HEK293 (cell line): ENCODE results near the gene TOR1A.

Experiments used
- CTCF ChIA-PET: fragments of 350-600 bp; formaldehyde crosslinking; extraction: SDS; loops from one replicate; lab custom pipeline; 2021; ENCODE audit warnings: antibody characterized with exemption; lab: Yijun Ruan, JAX
- POLR2A ChIA-PET: fragments of 300-600 bp; formaldehyde crosslinking; extraction: SDS; loops from one replicate; lab custom pipeline; 2020; ENCODE audit warnings: antibody characterized with exemption, inconsistent platforms; lab: Yijun Ruan, JAX
- H3K27ac ChIP-seq: fragments of 200-500 bp; sonication (Bioruptor generic); 2 replicates; pipeline ENCODE4 v1.5.1; 2014; ENCODE audit warnings: low read depth, low read length, control low read depth, inconsistent platforms; ENCODE audit errors: extremely low read depth
- H3K36me3 ChIP-seq, 2 experiments: fragments of 200-500 bp in 1 of 2; sonication (Bioruptor generic) in 1 of 2; 1 replicate in 1 of 2; 2 replicates in 1 of 2; pipeline ENCODE4 v1.5.1; 2014 to 2017; ENCODE audit warnings: inconsistent platforms in 2 of 2, low read length in 2 of 2; ENCODE audit not compliant: control insufficient read depth in 2 of 2, insufficient read depth in 1 of 2
- H3K4me1 ChIP-seq: fragments of 200-500 bp; sonication (Bioruptor generic); 2 replicates; pipeline ENCODE4 v1.5.1; 2014; ENCODE audit warnings: mild to moderate bottlenecking, low read length, inconsistent platforms; ENCODE audit not compliant: control insufficient read depth, insufficient read depth
- H3K4me3 ChIP-seq: 2 replicates; pipeline ENCODE4 v1.5.1; 2011; ENCODE audit warnings: low read depth, mild to moderate bottlenecking, control low read depth, low read length, moderate library complexity
- H3K9me3 ChIP-seq: fragments of 200-500 bp; sonication (Bioruptor generic); 2 replicates; pipeline ENCODE4 v1.5.1; 2014; ENCODE audit warnings: low read depth, low read length, inconsistent platforms; ENCODE audit not compliant: control insufficient read depth, insufficient read depth
- BCL11B ChIP-seq: fragments of 450-650 bp; formaldehyde crosslinking; IDR thresholded peaks from 2 replicates; pipeline ENCODE4 v1.5.1; 2016; ENCODE audit warnings: low read depth, missing biosample characterization, missing genetic modification characterization
- GLIS1 ChIP-seq: fragments of 450-650 bp; formaldehyde crosslinking; IDR thresholded peaks from 2 replicates; pipeline ENCODE4 v1.5.1; 2016; ENCODE audit warnings: missing biosample characterization, missing genetic modification characterization
- PRDM1 ChIP-seq: fragments of 450-650 bp; formaldehyde crosslinking; IDR thresholded peaks from 2 replicates; pipeline ENCODE4; 2016; ENCODE audit warnings: missing biosample characterization, missing genetic modification characterization
- RBAK ChIP-seq: fragments of 450-650 bp; formaldehyde crosslinking; IDR thresholded peaks from 2 replicates; pipeline ENCODE4 v1.5.1; 2016; ENCODE audit warnings: missing biosample characterization, missing genetic modification characterization
- SALL2 ChIP-seq: fragments of 450-650 bp; formaldehyde crosslinking; IDR thresholded peaks from 2 replicates; pipeline ENCODE4 v1.5.0; 2017; ENCODE audit warnings: missing biosample characterization, mild to moderate bottlenecking, missing genetic modification characterization, borderline replicate concordance
- SCRT2 ChIP-seq: fragments of 450-650 bp; formaldehyde crosslinking; IDR thresholded peaks from 2 replicates; pipeline ENCODE4 v1.5.1; 2016; ENCODE audit warnings: missing biosample characterization, missing genetic modification characterization
- ZBTB17 ChIP-seq: fragments of 450-650 bp; formaldehyde crosslinking; IDR thresholded peaks from 2 replicates; pipeline ENCODE4 v1.5.1; 2016; ENCODE audit warnings: missing biosample characterization, missing genetic modification characterization
- ZBTB21 ChIP-seq: fragments of 450-650 bp; formaldehyde crosslinking; IDR thresholded peaks from 2 replicates; pipeline ENCODE4 v1.5.1; 2017; ENCODE audit warnings: missing biosample characterization, missing genetic modification characterization
- ZNF121 ChIP-seq: fragments of 450-650 bp; formaldehyde crosslinking; IDR thresholded peaks from 2 replicates; pipeline ENCODE4 v1.5.1; 2016; ENCODE audit warnings: missing biosample characterization, missing genetic modification characterization
- ZNF18 ChIP-seq: fragments of 450-650 bp; formaldehyde crosslinking; IDR thresholded peaks from 2 replicates; pipeline ENCODE4 v1.5.1; 2016; ENCODE audit warnings: missing biosample characterization, missing genetic modification characterization
- ZNF214 ChIP-seq: fragments of 450-650 bp; formaldehyde crosslinking; IDR thresholded peaks from 2 replicates; pipeline ENCODE4 v1.5.1; 2017; ENCODE audit warnings: missing biosample characterization, mild to moderate bottlenecking, missing genetic modification characterization, borderline replicate concordance
- ZNF223 ChIP-seq: fragments of 450-650 bp; formaldehyde crosslinking; IDR thresholded peaks from 2 replicates; pipeline ENCODE4 v1.5.1; 2016; ENCODE audit warnings: missing biosample characterization, missing genetic modification characterization
- ZNF239 ChIP-seq: fragments of 450-650 bp; formaldehyde crosslinking; IDR thresholded peaks from 2 replicates; pipeline ENCODE4 v1.5.1; 2016; ENCODE audit warnings: missing biosample characterization, missing genetic modification characterization
- ZNF302 ChIP-seq: fragments of 450-650 bp; formaldehyde crosslinking; IDR thresholded peaks from 2 replicates; pipeline ENCODE4 v1.5.1; 2016; ENCODE audit warnings: missing biosample characterization, missing genetic modification characterization, low read depth
- ZNF324 ChIP-seq: fragments of 450-650 bp; formaldehyde crosslinking; IDR thresholded peaks from 2 replicates; pipeline ENCODE4 v1.5.1; 2016; ENCODE audit warnings: missing biosample characterization, missing genetic modification characterization
- ZNF391 ChIP-seq: fragments of 450-650 bp; formaldehyde crosslinking; IDR thresholded peaks from 2 replicates; pipeline ENCODE4 v1.5.1; 2016; ENCODE audit warnings: low read depth, missing biosample characterization, missing genetic modification characterization, borderline replicate concordance
- ZNF423 ChIP-seq: fragments of 450-650 bp; formaldehyde crosslinking; IDR thresholded peaks from 2 replicates; pipeline ENCODE4 v1.5.1; 2016; ENCODE audit warnings: missing biosample characterization, missing genetic modification characterization
- ZNF518A ChIP-seq: fragments of 450-650 bp; formaldehyde crosslinking; conservative IDR thresholded peaks from 2 replicates; pipeline ENCODE4 v1.5.1; 2016; ENCODE audit warnings: low read depth, missing biosample characterization, missing genetic modification characterization
- ZNF561 ChIP-seq: fragments of 450-650 bp; IDR thresholded peaks from 2 replicates; pipeline ENCODE4 v1.5.1; 2018; ENCODE audit warnings: missing biosample characterization, missing genetic modification characterization, borderline replicate concordance
- ZNF843 ChIP-seq: fragments of 450-650 bp; formaldehyde crosslinking; IDR thresholded peaks from 2 replicates; pipeline ENCODE4 v1.5.1; 2016; ENCODE audit warnings: missing biosample characterization, missing genetic modification characterization
- ZSCAN5A ChIP-seq: fragments of 450-650 bp; formaldehyde crosslinking; IDR thresholded peaks from 2 replicates; pipeline ENCODE4 v1.5.1; 2016; ENCODE audit warnings: missing biosample characterization, missing genetic modification characterization
- TF ChIP-seq, protein P1 (sequence below): sonication (generic); formaldehyde crosslinking; IDR thresholded peaks from 2 replicates; pipeline ENCODE4 v1.8.1; 2022; ENCODE audit warnings: mild to moderate bottlenecking, moderate library complexity, missing genetic modification reagents
- TF ChIP-seq, protein P2 (sequence below): fragments of 450-650 bp; formaldehyde crosslinking; IDR thresholded peaks from 2 replicates; pipeline ENCODE4 v1.5.1; 2016; ENCODE audit warnings: missing biosample characterization, missing genetic modification characterization, low read depth

TOR1A gene

DNA sequence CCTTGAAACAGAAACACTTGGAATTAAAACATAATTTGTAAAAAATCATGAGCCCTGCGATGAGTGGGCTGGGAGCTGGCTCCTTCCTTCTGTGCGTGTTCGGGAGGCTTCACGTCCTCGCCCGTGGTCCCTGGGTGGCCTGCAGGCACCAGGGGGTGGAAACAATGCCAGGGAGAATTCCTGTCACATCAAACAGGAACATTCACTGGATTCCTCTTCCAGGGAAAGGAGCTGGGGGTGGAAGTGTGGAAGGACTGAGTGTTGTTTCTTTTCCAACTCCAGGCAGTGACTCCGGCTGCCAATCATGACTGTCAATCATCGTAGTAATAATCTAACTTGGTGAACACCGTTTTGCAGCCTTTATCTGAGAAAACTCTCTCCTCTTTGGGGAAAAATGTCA, 10.3 kb downstream of the TOR1A start:
- Histone ChIP-seq H3K4me1 (no peaks in the 10 kb centered on the region), H3K27ac (no peak overlapping the region), H3K4me3 (no peak overlapping the region), H3K36me3 (peaks cover 14 to 93% of the 10 kb centered on the region in 2 experiments), H3K9me3 (no peaks in the 10 kb centered on the region)
- POLR2A ChIA-PET = interaction anchor here (1.7 to 1.8 kb wide), 2 partner anchors 9 to 10 kb away, joined by 8 to 10 read pairs; partner anchors contain the start of genes TOR1A and TOR1B
- CTCF ChIA-PET = interaction anchor here (0.6 kb wide), 1 partner anchor 485 kb away, joined by 3 read pairs; no protein-coding TSS in a partner anchor
- TF ChIP-seq PRDM1 (0 out of 2 replicates have a peak, but pooled peaks have one; percentile 5), SALL2 (tag by site-specific recombination) (no peak), ZNF121 (no peak), ZBTB21 (tag by site-specific recombination) (no peak), SCRT2 (tag by site-specific recombination) (no peak), GLIS1 (peak; percentile 79), ZNF561 (tag by site-specific recombination) (no peak), ZNF239 (tag by site-specific recombination) (no peak), ZNF423 (tag by site-specific recombination) (no peak), ZNF302 (no peak), ZNF391 (tag by site-specific recombination) (no peak), BCL11B (tag by site-specific recombination) (no peak)

- peaks cover 11 to 89% of the 10 kb centered on the region in 2 experiments; a peak in 2 of 3 replicates for H3K36me3 ChIP-seq
- no peak overlapping the region for H3K4me3 ChIP-seq
- H3K9me3 ChIP-seq = no peaks in the 10 kb centered on the region
- POLR2A ChIA-PET = interaction anchor here (0.7 to 3.0 kb wide), 5 partner anchors 9 to 22 kb away, joined by 3 to 12 read pairs (median 10); partner anchors contain the start of genes C9orf78, TOR1A and USP20
- H3K27ac ChIP-seq = no peak overlapping the region
- TF ChIP-seq ZBTB17 (tag by site-specific recombination) (no peak), ZNF214 (tag by site-specific recombination) (no peak), ZNF324 (tag by site-specific recombination) (no peak), ZNF18 (no peak), ZNF302 (no peak), ZSCAN5A (no peak), SALL2 (tag by site-specific recombination) (no peak), ZNF518A (no peak), ZNF843 (tag by site-specific recombination) (no peak), PRDM1 (no peak), RBAK (tag by site-specific recombination) (no peak), ZNF223 (tag by site-specific recombination) (no peak)
- TF ChIP-seq, protein P1, sequence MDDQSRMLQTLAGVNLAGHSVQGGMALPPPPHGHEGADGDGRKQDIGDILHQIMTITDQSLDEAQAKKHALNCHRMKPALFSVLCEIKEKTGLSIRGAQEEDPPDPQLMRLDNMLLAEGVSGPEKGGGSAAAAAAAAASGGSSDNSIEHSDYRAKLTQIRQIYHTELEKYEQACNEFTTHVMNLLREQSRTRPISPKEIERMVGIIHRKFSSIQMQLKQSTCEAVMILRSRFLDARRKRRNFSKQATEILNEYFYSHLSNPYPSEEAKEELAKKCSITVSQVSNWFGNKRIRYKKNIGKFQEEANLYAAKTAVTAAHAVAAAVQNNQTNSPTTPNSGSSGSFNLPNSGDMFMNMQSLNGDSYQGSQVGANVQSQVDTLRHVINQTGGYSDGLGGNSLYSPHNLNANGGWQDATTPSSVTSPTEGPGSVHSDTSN = no peak
- TF ChIP-seq, protein P2, sequence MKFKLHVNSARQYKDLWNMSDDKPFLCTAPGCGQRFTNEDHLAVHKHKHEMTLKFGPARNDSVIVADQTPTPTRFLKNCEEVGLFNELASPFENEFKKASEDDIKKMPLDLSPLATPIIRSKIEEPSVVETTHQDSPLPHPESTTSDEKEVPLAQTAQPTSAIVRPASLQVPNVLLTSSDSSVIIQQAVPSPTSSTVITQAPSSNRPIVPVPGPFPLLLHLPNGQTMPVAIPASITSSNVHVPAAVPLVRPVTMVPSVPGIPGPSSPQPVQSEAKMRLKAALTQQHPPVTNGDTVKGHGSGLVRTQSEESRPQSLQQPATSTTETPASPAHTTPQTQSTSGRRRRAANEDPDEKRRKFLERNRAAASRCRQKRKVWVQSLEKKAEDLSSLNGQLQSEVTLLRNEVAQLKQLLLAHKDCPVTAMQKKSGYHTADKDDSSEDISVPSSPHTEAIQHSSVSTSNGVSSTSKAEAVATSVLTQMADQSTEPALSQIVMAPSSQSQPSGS (tag by site-specific recombination) = no peak
- TF ChIP-seq, all 188 proteins: peak for 0
- no peaks in the 10 kb centered on the region for H3K4me1 ChIP-seq
- CTCF ChIA-PET = interaction anchor here (0.6 to 1.4 kb wide), 3 partner anchors 22 to 227 kb away, joined by 3 to 4 read pairs (median 3); no protein-coding TSS in a partner anchor
Measured at GRCh38 chr9:129812385-129812784, 11.6 kb downstream of the TOR1A start.
